ENCODE data around the gene CCSER1.

The CCSER1 gene

GRCh38 chr4:90570615-90571014 lies 443.4 kb downstream of the CCSER1 start:
- no peak for DNase-seq (ENCODE audit: low spot score)

- DNase-seq (ENCODE audit: low spot score): no peak
Measured at GRCh38 chr4:90572996-90573395, 445.8 kb downstream of the CCSER1 start.

- no peak for DNase-seq (ENCODE audit: low spot score)
Measured at GRCh38 chr4:90575371-90575770, 448.2 kb downstream of the CCSER1 start.

- no peak for DNase-seq (ENCODE audit: low spot score)
Measured at GRCh38 chr4:90580326-90580725, 453.1 kb downstream of the CCSER1 start.

GRCh38 chr4:90582087-90582486 lies 454.9 kb downstream of the CCSER1 start:
- no peak for DNase-seq (ENCODE audit: low spot score)

GRCh38 chr4:90584051-90584450 lies 456.9 kb downstream of the CCSER1 start:
- DNase-seq (ENCODE audit: low spot score): peak; percentile 48

GRCh38 chr4:90585961-90586360 lies 458.8 kb downstream of the CCSER1 start:
- no peak for DNase-seq (ENCODE audit: low spot score)

GRCh38 chr4:90586799-90587198 lies 459.6 kb downstream of the CCSER1 start:
- no peak for DNase-seq (ENCODE audit: low spot score)

GRCh38 chr4:90597927-90598326 lies 470.7 kb downstream of the CCSER1 start:
- no peak for DNase-seq (ENCODE audit: low spot score)

GRCh38 chr4:90598741-90599140 lies 471.5 kb downstream of the CCSER1 start:
- no peak for DNase-seq (ENCODE audit: low spot score)

GRCh38 chr4:90602726-90603125 lies 475.5 kb downstream of the CCSER1 start:
- no peak for DNase-seq (ENCODE audit: low spot score)

- no peak for DNase-seq (ENCODE audit: low spot score)
Measured at GRCh38 chr4:90603540-90603939, 476.3 kb downstream of the CCSER1 start.

GRCh38 chr4:90606781-90607180 lies 479.6 kb downstream of the CCSER1 start:
- no peak for DNase-seq (ENCODE audit: low spot score)

- DNase-seq (ENCODE audit: low spot score): no peak
Measured at GRCh38 chr4:90614371-90614770, 487.2 kb downstream of the CCSER1 start.

- no peak for DNase-seq (ENCODE audit: low spot score)
Measured at GRCh38 chr4:90621080-90621479, 493.9 kb downstream of the CCSER1 start.

GRCh38 chr4:90624781-90625180 lies 497.6 kb downstream of the CCSER1 start:
- no peak for DNase-seq (ENCODE audit: low spot score)

- DNase-seq (ENCODE audit: low spot score): no peak
Measured at GRCh38 chr4:90641861-90642599, 514.8 kb downstream of the CCSER1 start.

- DNase-seq (ENCODE audit: low spot score): no peak
Measured at GRCh38 chr4:90643156-90643555, 516.0 kb downstream of the CCSER1 start.

GRCh38 chr4:90648311-90648710 lies 521.1 kb downstream of the CCSER1 start:
- no peak for DNase-seq (ENCODE audit: low spot score)

GRCh38 chr4:90648791-90649190 lies 521.6 kb downstream of the CCSER1 start:
- DNase-seq (ENCODE audit: low spot score): no peak

- no peak for DNase-seq (ENCODE audit: low spot score)
Measured at GRCh38 chr4:90660672-90661071, 533.5 kb downstream of the CCSER1 start.

- DNase-seq (ENCODE audit: low spot score): no peak
Measured at GRCh38 chr4:90670183-90670582, 543.0 kb downstream of the CCSER1 start.

GRCh38 chr4:90689739-90690138 lies 562.5 kb downstream of the CCSER1 start:
- DNase-seq (ENCODE audit: low spot score): no peak

- DNase-seq (ENCODE audit: low spot score): no peak
Measured at GRCh38 chr4:90695411-90695810, 568.2 kb downstream of the CCSER1 start.
